Measurements from ENCODE around the gene NATD1. TPM values are rescaled to one million over a fixed set of nuclear protein-coding genes. Genes with fewer than 3 reads are reported as not detected.

The NATD1 gene
- total and polyA plus RNA-seq, 9 of the 15 experiments (the other 6 are each of a cell fraction or from before 2014, with no cell fraction given) = 0.24 to 5.4 (median 1.6) TPM

DNA sequence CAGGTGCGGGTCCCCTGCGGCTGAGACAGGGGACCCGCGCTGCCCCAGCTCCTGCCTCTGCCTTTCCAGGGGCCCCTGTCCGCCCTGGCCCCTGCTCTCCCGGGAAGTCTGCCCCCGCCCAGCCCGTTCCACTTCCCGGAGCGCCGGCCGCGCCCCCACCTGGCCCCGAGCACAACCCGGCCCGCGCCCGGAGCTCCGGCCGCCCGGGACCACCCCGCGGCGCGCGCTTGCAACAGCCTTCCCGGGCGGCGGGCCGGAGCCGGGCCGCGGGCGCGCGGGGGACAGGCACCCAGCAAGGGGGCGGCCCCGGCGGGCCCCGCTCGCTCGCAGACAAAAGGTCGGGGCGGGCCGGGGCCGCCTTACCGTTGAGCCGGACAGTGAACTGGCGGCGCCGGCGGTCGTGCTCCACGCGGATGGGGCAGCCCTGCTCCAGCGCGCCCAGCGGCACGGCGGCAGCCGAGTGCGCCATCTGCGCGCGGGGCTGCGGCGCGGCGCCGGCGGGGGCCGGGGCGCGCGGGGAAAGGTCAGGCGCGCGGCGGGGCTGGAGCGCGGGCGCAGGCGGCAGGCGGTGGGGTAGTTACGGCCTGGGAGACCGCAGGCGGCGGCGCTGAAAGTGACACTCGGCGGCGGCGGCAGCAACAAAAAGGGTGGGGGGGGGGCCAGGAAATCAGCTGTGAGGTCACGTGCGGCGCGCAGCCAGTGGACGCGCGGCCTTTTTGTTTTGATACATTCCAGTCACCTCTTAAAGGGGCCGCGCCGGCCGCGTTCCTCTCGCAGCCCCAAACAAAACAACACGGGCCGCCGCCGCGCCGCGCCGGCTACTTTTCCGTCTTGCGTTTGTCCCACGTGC is at the start of gene NATD1 (continued):
- TF ChIP-seq, protein P1, sequence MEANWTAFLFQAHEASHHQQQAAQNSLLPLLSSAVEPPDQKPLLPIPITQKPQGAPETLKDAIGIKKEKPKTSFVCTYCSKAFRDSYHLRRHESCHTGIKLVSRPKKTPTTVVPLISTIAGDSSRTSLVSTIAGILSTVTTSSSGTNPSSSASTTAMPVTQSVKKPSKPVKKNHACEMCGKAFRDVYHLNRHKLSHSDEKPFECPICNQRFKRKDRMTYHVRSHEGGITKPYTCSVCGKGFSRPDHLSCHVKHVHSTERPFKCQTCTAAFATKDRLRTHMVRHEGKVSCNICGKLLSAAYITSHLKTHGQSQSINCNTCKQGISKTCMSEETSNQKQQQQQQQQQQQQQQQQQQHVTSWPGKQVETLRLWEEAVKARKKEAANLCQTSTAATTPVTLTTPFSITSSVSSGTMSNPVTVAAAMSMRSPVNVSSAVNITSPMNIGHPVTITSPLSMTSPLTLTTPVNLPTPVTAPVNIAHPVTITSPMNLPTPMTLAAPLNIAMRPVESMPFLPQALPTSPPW (CRISPR knock-in tag; IDR thresholded peaks at IDR 0.05) = peak; percentile 96
- TF ChIP-seq JUN (IDR thresholded peaks at IDR 0.05; ENCODE audit: borderline replicate concordance, low read depth, low read length) (no peak; the same call in 1 of the 2 replicates), JUN (CRISPR knock-in tag; IDR thresholded peaks at IDR 0.05; ENCODE audit: borderline replicate concordance) (no peak), CSDE1 (IDR thresholded peaks at IDR 0.05) (no peak), KDM1A (IDR thresholded peaks at IDR 0.05) (no peak)
- TF ChIP-seq, protein P2, sequence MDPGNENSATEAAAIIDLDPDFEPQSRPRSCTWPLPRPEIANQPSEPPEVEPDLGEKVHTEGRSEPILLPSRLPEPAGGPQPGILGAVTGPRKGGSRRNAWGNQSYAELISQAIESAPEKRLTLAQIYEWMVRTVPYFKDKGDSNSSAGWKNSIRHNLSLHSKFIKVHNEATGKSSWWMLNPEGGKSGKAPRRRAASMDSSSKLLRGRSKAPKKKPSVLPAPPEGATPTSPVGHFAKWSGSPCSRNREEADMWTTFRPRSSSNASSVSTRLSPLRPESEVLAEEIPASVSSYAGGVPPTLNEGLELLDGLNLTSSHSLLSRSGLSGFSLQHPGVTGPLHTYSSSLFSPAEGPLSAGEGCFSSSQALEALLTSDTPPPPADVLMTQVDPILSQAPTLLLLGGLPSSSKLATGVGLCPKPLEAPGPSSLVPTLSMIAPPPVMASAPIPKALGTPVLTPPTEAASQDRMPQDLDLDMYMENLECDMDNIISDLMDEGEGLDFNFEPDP (CRISPR knock-in tag; IDR thresholded peaks at IDR 0.05) = no peak
- TF ChIP-seq, protein P3, sequence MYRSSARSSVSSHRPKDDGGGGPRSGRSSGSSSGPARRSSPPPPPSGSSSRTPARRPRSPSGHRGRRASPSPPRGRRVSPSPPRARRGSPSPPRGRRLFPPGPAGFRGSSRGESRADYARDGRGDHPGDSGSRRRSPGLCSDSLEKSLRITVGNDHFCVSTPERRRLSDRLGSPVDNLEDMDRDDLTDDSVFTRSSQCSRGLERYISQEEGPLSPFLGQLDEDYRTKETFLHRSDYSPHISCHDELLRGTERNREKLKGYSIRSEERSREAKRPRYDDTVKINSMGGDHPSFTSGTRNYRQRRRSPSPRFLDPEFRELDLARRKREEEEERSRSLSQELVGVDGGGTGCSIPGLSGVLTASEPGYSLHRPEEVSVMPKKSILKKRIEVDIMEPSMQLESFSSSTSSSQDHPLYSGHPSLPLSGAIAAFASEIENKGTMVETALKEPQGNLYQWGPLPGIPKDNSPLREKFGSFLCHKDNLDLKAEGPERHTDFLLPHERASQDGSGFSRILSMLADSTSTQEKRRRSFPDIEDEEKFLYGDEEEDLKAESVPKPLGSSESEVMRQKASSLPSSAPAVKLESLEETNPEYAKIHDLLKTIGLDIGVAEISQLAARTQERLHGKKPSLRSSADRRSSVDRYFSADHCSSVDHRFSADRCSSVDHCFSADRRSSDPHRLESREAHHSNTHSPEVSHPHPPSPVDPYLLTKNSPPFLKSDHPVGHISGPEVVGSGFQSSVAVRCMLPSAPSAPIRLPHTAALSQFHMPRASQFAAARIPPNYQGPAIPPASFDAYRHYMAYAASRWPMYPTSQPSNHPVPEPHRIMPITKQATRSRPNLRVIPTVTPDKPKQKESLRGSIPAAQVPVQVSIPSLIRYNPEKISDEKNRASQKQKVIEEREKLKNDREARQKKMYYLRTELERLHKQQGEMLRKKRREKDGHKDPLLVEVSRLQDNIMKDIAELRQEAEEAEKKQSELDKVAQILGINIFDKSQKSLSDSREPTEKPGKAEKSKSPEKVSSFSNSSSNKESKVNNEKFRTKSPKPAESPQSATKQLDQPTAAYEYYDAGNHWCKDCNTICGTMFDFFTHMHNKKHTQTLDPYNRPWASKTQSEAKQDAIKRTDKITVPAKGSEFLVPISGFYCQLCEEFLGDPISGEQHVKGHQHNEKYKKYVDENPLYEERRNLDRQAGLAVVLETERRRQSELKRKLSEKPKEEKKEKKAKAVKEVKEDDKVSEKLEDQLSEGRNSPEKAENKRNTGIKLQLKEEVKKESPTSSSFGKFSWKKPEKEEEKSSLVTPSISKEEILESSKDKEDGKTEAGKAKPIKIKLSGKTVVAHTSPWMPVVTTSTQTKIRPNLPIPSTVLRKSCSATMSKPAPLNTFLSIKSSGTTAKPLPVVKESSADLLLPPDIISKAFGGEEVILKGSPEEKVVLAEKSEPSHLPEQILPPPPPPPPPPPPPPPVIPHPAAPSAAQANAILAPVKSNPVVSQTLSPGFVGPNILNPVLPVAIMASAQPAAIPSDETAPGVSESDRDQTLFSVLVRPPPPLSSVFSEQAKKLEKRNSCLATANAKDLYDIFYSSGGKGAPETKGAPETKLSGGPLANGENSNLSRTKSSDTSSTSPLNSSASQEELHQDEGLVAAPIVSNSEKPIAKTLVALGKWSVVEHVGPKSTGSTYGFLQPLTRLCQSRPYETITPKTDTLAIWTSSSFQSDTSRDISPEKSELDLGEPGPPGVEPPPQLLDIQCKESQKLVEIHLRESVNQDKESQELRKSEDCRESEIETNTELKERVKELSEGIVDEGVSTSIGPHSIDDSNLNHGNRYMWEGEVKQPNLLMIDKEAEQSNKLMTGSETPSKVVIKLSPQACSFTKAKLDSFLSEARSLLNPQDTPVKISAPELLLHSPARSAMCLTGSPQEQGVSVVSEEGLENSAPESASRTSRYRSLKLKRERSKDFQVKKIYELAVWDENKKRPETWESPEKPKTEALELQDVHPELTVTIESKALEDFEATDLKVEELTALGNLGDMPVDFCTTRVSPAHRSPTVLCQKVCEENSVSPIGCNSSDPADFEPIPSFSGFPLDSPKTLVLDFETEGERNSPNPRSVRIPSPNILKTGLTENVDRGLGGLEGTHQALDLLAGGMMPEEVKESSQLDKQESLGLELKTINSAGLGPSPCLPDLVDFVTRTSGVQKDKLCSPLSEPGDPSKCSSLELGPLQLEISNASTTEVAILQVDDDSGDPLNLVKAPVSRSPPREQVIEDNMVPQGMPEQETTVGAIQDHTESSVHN (IDR thresholded peaks at IDR 0.05; ENCODE audit: borderline replicate concordance in 1 of 2, low read depth in 1 of 2) = no peak

Measured in K562 (cell line).